ENCODE results near the gene RUNX3.

Gene RUNX3

GRCh38 chr1:24912376-24913273, 17.5 kb downstream of the RUNX3 start:
- TF ChIP-seq MZF1 (tag by site-specific recombination; IDR thresholded peaks at IDR 0.05; ENCODE audit: borderline replicate concordance) (no peak), ZBTB21 (tag by site-specific recombination; IDR thresholded peaks at IDR 0.05) (no peak), ZNF521 (tag by site-specific recombination; IDR thresholded peaks at IDR 0.05) (no peak), GLIS2 (tag by site-specific recombination; IDR thresholded peaks at IDR 0.05) (no peak), ZNF350 (tag by site-specific recombination; IDR thresholded peaks at IDR 0.05) (no peak), ZBTB26 (tag by site-specific recombination; optimal IDR thresholded peaks at IDR 0.05) (no peak), ZNF768 (tag by site-specific recombination; IDR thresholded peaks at IDR 0.05) (no peak), ZNF501 (tag by site-specific recombination; IDR thresholded peaks at IDR 0.05) (no peak), ATF2 (tag by site-specific recombination; IDR thresholded peaks at IDR 0.05; ENCODE audit: low read depth) (no peak), ZNF174 (tag by site-specific recombination; IDR thresholded peaks at IDR 0.05) (no peak), ZNF23 (tag by site-specific recombination; IDR thresholded peaks at IDR 0.05; ENCODE audit: borderline replicate concordance) (no peak), ZNF248 (tag by site-specific recombination; IDR thresholded peaks at IDR 0.05) (no peak), GLIS1 (tag by site-specific recombination; IDR thresholded peaks at IDR 0.05) (no peak), INSM2 (tag by site-specific recombination; IDR thresholded peaks at IDR 0.05) (no peak), ZBTB6 (tag by site-specific recombination; IDR thresholded peaks at IDR 0.05) (no peak), ZNF449 (tag by site-specific recombination; IDR thresholded peaks at IDR 0.05) (no peak), ZBTB49 (tag by site-specific recombination; IDR thresholded peaks at IDR 0.05; ENCODE audit: low read depth) (no peak)
- Histone ChIP-seq H3K27ac (ENCODE audit: extremely low read depth, low read depth, low read length) (no peak overlapping the region), H3K36me3 (ENCODE audit: control insufficient read depth in 2 of 2, insufficient read depth in 1 of 2, low read length in 2 of 2) (no peaks in the 10 kb centered on the region; a peak in 1 of 3 replicates), H3K9me3 (ENCODE audit: control insufficient read depth, insufficient read depth, low read depth, low read length) (no peaks in the 10 kb centered on the region), H3K4me1 (ENCODE audit: control insufficient read depth, insufficient read depth, low read length) (no peaks in the 10 kb centered on the region), H3K4me3 (ENCODE audit: low read depth, low read length) (no peak overlapping the region)
- ChIA-PET CTCF (interaction anchor here (1.3 to 1.7 kb wide), 4 partner anchors 14 to 33 kb away, joined by 3 to 5 read pairs (median 5); no protein-coding TSS in a partner anchor), POLR2A (no interaction called here)

Measured in HEK293 (cell line).